SJCRH30 (cell line): Measurements from ENCODE around the gene MROH9. TPM values are rescaled to one million over a fixed set of nuclear protein-coding genes. Genes with fewer than 3 reads are reported as not detected.
A peak's percentile ranks its signal among the peaks of the same experiment; 100 is the strongest.
"Not testable (repeated sequence)": the region's sequence is repeated elsewhere in the genome, so short reads cannot be mapped to it uniquely, and the experiment has no call there.

Experiments
- DNase-seq, 2 experiments: peaks; one replicate each; pipeline ENCODE4 v3.0.0-alpha.2; 2015 to 2020
- H3K27ac ChIP-seq: fragments of 250-450 bp; sonication (Bioruptor Pico); 2 replicates; pipeline ENCODE4 v1.5.1; 2020; ENCODE audit warnings: mild to moderate bottlenecking, moderate library complexity
- H3K27me3 ChIP-seq: fragments of 250-450 bp; sonication (Bioruptor Pico); 2 replicates; pipeline ENCODE4 v1.5.1; 2020; ENCODE audit warnings: mild to moderate bottlenecking, moderate library complexity
- H3K36me3 ChIP-seq: fragments of 250-450 bp; sonication (Bioruptor Pico); 2 replicates; pipeline ENCODE4 v1.5.1; 2020; ENCODE audit warnings: mild to moderate bottlenecking, moderate library complexity
- H3K4me1 ChIP-seq: fragments of 250-450 bp; sonication (Bioruptor Pico); 2 replicates; pipeline ENCODE4 v1.5.1; 2020; ENCODE audit warnings: mild to moderate bottlenecking, moderate library complexity
- H3K4me3 ChIP-seq: fragments of 250-450 bp; sonication (Bioruptor Pico); 2 replicates; pipeline ENCODE4 v1.5.1; 2020; ENCODE audit warnings: mild to moderate bottlenecking, moderate library complexity
- H3K9me3 ChIP-seq: fragments of 250-450 bp; sonication (Bioruptor Pico); replicated peaks from 2 replicates; pipeline ENCODE4 v1.5.1; 2020; ENCODE audit warnings: mild to moderate bottlenecking, moderate library complexity
- total RNA-seq: library from RNA; depleted of rRNA; stranded (reverse); fragments of >200 nt; shearing (Covaris generic); gene quantifications from 2 replicates; pipeline ENCODE4 v1.2.3, GENCODE V29; 2014; rRNA removed

MROH9 gene, protein sequence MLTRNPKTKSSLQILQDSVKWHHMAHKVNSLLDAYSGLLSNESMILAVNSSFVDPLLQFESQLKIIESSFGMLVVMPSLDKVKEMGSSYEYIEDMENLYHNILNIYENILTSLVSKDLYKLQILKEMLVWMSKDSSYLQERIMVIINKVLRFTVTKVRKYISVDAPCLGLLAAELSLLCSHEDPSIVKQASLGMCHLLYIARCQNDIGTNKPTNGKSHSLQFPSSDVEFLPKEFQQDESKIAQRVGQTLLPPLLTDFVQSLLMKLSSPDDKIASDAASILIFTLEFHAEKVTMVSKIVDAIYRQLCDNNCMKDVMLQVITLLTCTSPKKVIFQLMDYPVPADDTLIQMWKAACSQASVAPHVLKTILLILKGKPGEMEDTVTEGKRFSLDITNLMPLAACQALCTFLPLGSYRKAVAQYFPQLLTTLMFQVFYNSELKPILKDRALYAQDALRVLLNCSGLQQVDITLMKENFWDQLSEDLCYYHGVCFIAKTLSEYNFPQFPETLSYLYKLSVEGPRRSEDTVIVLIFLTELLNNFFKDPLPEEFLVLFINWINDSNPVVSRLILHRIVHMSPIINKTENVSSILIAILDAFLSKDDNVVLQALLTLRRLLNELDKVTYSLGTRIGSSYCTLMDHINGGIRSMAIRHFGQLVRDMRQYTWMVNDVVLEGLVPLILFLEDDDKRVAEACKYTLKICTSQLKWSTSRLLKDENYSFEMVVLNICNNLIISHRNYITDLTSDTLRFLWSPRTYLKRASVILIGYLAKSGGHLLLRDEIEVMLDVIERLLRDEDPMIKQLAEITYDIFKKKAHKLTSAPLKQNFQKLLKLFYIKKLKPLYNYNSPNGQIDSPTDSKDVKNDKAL
- total RNA-seq: not detected in 2 replicates

DNA sequence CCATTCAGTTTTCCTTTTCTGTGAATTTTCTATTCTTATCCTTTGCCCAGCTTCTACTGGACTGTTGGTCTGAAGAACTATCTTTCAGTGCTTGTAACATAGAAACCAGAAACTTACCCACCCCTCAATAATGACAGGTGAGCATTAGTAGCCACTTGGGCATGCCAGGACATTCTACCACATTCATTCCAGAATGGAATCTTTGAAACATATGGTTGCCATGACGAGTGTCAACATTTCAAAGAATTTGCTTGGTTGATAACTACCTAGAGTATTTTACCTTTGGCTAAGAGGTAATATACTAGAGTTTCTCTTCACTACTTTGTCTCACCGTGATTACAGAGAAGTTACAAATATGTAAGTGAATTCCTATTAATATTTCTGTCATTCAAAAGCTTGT, at the start of gene MROH9:
MROH9 (plus strand) TSS at position 304 of the 400 bp plus-strand sequence. CDS start 10,023 bp downstream, outside the sequence.
- Histone ChIP-seq H3K9me3 (no peaks in the 10 kb centered on the region), H3K4me3 (no peak within 1 kb of the TSS)
- DNase-seq: no peak

DNA sequence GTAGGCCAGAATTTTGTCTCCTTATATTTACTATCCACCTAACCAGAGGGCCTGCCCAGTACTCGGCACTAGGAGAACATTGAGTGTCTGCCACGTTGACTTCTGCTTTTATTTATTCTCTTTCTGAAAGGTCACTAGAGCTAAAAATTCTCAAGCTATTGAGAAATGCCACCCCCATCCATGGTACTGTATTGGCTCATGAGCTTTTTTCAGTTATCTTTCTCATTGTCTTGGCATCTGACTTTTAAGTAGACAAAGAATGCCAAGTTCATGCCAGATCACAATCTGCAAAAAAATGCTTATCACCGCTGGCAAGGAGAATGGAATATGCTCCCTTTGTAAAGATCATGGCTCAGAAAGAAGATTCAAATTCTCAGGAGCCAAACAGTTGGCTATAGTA, 49.8 kb upstream of the MROH9 start:
- H3K4me3 ChIP-seq: no peak overlapping the region
- H3K4me1 ChIP-seq: no peaks in the 10 kb centered on the region
- no peaks in the 10 kb centered on the region for H3K27me3 ChIP-seq
- no peak for DNase-seq
- no peak overlapping the region for H3K27ac ChIP-seq
- H3K36me3 ChIP-seq: no peaks in the 10 kb centered on the region
- no peaks in the 10 kb centered on the region for H3K9me3 ChIP-seq

More for the DNA sequence above, at the start of gene MROH9:
- H3K27ac ChIP-seq: no peak within 1 kb of the TSS
- no peaks in the 10 kb centered on the region for H3K4me1 ChIP-seq
- H3K27me3 ChIP-seq: no peaks in the 10 kb centered on the region
- H3K36me3 ChIP-seq: no peaks in the 10 kb centered on the region

DNA sequence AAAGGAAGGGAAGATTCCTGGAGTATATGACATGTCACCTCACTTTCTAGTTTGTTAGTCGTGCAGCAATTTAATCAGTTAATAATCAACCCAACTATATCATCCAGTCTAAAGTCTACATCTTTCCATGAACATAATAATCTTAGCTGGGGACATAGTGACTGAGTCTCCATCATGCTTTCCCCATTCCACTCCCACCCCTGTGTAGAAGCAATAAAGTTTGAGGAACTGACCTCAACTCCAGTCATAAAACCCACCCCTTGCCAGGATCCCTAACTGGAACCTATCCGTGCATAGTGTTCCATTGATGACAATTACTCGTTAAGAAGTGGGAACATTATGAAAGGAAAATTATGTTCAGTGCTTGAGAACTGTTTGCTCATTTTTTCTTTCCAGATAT, 48.9 kb upstream of the MROH9 start:
- no peak overlapping the region for H3K27ac ChIP-seq
- DNase-seq: no peak
- H3K4me3 ChIP-seq: no peak overlapping the region

DNA sequence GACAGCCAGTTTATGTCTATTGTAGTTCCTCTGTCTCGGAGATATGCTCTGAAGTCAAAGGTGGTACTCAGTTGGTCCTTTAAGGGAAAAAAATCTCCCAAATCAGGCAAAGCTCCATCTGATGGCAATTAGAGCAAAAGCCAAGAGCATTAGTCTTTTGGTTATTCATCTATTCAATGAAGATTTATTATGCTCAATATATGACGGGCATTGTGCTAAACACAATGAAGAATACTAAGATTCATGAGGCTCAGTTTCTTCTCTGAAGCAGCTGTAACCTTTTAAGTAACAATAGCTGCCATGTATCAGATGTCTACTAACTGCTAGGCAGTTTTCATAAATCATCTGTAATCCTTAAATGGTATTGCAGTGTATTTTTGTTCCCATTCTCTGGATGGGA, 47.6 kb upstream of the MROH9 start:
- Histone ChIP-seq H3K27me3 (no peaks in the 10 kb centered on the region), H3K4me1 (no peaks in the 10 kb centered on the region), H3K27ac (no peak overlapping the region), H3K36me3 (no peaks in the 10 kb centered on the region), H3K9me3 (no peaks in the 10 kb centered on the region), H3K4me3 (no peak overlapping the region)
- DNase-seq: no peak

More for the DNA sequence above, 48.9 kb upstream of the MROH9 start:
- no peaks in the 10 kb centered on the region for H3K27me3 ChIP-seq
- no peaks in the 10 kb centered on the region for H3K4me1 ChIP-seq
- no peaks in the 10 kb centered on the region for H3K9me3 ChIP-seq
- H3K36me3 ChIP-seq: no peaks in the 10 kb centered on the region

DNA sequence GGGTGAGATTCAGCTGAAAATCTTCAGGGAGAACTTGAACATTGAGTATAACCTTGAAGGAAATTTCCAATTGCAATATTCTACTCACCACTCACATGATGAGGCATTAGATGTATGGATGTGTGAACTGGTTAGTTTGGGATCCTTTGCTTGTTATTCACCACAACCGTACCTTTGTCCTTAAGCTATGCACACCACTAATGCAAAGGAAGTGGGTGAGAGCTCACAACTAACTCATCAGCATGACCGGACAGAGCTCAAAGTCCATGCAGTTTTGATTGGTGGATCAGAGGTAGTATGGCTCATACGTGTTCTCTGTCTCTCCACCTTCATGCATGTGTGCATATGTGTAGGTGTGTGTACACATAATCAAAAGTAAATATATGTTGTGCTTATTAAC, 43.5 kb upstream of the MROH9 start:
- H3K4me1 ChIP-seq: no peaks in the 10 kb centered on the region
- H3K4me3 ChIP-seq: no peak overlapping the region
- no peak for DNase-seq
- no peaks in the 10 kb centered on the region for H3K9me3 ChIP-seq
- H3K27ac ChIP-seq: no peak overlapping the region
- H3K27me3 ChIP-seq: no peaks in the 10 kb centered on the region
- H3K36me3 ChIP-seq: no peaks in the 10 kb centered on the region

DNA sequence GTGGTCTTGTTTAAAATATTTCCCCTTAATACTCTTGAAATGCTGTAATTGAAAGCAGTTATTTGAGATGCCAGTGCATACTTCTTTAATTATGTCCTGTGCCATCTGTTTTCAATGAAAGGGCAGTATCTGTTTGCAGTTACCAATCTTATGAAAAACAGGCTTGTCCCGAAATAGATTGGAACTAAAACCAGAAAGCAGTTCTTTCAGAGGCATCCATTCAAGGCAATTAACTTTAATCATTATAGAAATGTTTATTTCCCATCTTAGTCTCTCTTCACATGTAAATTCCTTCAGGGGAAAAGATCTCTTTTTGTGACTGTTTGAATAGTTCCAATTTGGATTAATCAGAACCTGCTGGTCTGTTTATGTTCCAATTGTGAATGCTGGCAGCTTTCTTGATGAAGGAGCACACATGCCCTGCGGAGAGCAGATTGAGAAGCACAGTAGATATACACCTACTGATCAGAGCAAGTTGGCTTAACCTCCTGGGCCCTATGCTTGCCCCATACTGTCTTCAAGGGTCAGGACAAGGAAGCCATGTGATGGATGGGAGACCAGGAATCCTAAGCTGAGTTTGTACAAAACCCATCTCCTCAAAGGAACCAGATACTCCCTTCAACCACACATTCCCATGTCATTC, 41.6 kb upstream of the MROH9 start:
- no peak for DNase-seq
- Histone ChIP-seq H3K9me3 (no peaks in the 10 kb centered on the region), H3K27me3 (no peaks in the 10 kb centered on the region), H3K4me1 (no peaks in the 10 kb centered on the region), H3K36me3 (no peaks in the 10 kb centered on the region), H3K27ac (no peak overlapping the region), H3K4me3 (no peak overlapping the region)

DNA sequence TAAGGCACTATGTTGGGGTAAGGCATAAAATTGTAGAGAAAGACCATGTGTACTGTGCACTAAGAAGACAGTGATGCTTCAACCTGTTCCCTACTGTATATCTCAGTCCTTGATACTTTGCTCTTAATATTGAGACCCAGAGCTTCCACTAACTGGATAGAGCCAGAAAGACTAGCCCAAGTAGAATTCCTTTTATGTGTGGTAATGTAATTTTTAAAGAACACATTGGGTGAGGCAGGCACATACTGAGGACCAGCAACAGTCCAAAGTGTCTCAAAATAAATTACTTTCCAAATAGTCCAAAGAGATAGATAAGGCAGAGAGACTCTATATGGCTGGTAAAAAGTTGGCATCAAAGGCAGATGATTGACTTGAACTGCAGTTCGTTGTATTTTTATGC, 31.4 kb upstream of the MROH9 start:
- Histone ChIP-seq H3K9me3 (no peaks in the 10 kb centered on the region), H3K36me3 (no peaks in the 10 kb centered on the region), H3K4me3 (no peak overlapping the region), H3K27me3 (no peaks in the 10 kb centered on the region), H3K27ac (no peak overlapping the region), H3K4me1 (no peaks in the 10 kb centered on the region)
- DNase-seq: no peak

DNA sequence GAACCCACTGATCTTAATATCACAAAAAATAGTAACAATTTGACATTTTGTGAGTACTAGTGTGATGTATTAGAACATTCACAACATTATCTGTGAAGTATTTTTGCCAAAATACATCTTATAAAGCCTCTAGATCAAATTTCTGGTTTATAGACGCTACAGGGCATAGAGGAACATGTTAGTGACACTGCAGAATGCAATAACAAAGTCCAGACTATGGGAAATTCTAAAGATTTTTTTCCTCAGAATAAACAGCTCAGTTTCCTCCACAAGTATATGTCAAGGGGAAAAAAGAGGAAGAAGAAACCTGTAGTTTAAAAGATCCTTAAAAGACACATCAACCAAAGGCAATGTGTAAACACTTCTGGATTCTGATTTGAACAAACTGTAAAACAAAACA, 26.4 kb upstream of the MROH9 start:
- H3K36me3 ChIP-seq: no peaks in the 10 kb centered on the region
- H3K4me1 ChIP-seq: no peaks in the 10 kb centered on the region
- no peak for DNase-seq
- no peaks in the 10 kb centered on the region for H3K27me3 ChIP-seq
- no peak overlapping the region for H3K27ac ChIP-seq
- H3K4me3 ChIP-seq: no peak overlapping the region
- no peaks in the 10 kb centered on the region for H3K9me3 ChIP-seq

DNA sequence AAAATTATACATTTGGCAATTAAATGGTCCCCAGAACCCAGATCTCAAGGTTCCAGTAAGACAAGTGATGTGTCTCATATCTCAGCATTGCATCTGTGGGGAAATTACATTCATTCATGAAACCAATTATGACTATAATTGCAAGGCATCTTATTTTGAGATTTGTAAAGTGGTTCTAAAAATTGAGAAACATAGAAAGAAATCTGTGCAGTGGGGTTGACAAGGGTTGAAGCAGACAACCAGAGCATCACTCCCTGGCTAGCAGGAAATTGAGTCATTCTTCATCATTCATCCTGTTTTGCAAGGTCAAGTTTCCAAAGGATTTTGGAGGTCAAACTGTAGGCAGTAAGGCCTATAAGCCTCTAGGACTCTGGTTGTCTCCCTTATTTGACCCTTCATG, 25.1 kb upstream of the MROH9 start:
- Histone ChIP-seq H3K27me3 (no peaks in the 10 kb centered on the region), H3K4me1 (no peaks in the 10 kb centered on the region), H3K27ac (no peak overlapping the region), H3K9me3 (no peaks in the 10 kb centered on the region), H3K4me3 (no peak overlapping the region), H3K36me3 (no peaks in the 10 kb centered on the region)
- DNase-seq: no peak

DNA sequence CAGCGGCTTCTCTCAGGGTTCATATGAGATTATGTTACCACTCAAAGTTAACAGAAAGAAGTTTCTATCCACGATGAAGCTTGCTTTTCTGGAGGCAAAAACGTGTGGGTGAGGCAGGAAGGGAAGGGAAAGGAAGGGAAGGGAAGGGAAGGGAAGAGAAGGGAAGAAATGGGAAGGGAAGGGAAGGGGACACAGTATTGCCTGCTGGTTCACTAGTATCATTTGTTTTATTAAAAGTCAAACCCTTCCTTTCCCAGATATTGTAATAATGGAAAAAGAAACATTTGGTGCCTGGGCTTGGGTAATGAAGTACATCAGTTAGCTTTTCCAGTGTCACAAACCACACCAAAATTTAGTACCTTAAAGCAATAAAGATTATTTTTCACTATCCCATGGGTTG, 18.0 kb upstream of the MROH9 start:
- H3K4me3 ChIP-seq: no peak overlapping the region
- DNase-seq: no peak
- H3K9me3 ChIP-seq: no peaks in the 10 kb centered on the region
- no peaks in the 10 kb centered on the region for H3K27me3 ChIP-seq
- no peaks in the 10 kb centered on the region for H3K4me1 ChIP-seq
- no peak overlapping the region for H3K27ac ChIP-seq
- H3K36me3 ChIP-seq: no peaks in the 10 kb centered on the region

DNA sequence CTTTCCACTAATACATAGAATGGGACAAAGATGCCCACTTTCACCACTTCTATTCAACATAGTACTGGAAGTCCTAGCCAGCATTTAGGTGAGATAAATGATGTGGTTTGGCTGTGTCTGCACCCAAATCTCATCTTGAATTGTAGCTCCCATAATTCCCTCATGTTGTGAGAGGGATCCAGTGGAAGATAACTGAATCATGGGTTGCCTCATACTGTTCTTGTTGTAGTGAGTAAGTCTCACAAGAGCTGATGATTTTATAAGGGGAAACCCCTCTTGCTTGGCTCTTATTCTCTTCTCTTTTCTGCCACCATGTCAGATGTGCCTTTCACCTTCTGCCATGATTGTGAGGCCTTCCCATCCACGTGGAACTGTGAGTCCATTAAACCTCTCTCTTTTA, 10.7 kb upstream of the MROH9 start:
- H3K9me3 ChIP-seq, H3K27me3 ChIP-seq, H3K4me3 ChIP-seq, H3K4me1 ChIP-seq, H3K27ac ChIP-seq, DNase-seq, H3K36me3 ChIP-seq: not testable (repeated sequence)

DNA sequence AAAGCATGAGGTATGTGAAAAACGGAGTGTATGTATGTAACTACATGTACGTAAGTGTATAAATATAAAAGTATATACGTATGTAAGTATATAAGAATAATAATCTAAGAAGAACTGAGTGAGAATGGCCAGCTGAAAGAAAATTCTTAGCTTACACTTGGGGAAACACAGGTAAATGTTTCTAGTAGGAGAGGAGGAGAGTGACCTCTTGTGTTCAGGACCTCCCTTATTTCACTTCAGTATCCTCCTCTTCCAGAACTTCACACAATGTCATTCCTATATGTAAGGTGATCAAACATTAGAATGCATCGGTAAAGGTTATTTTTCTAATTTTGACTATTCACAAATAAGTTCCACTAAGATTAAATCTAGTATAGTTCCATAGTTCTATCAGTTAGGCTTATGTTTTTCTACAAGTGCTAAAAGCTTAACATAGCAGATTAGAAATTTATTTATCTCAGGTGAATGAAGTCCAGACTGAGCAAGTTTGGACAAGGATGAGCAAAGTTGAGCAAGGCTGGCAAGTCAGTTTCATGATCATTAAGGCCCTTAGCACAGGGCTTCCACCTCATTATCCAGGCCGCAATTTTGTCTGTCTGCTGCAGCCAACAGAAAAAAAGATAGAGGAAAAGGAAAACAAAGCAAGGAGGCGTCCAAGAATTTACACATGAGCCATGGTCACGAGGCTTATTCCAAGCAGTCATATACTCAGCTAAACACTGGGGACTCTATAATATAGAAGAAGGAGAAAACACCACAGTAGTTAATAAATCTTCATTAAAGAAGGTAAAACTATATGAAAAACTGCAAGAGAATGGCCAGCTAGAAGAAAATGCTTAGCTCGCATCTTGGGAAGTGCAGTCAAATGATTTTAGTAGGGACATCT, 7.1 kb upstream of the MROH9 start:
- Histone ChIP-seq H3K9me3 (no peaks in the 10 kb centered on the region), H3K4me3 (no peak overlapping the region), H3K4me1 (no peaks in the 10 kb centered on the region), H3K27me3 (no peaks in the 10 kb centered on the region), H3K36me3 (no peaks in the 10 kb centered on the region), H3K27ac (no peak overlapping the region)
- DNase-seq: no peak

DNA sequence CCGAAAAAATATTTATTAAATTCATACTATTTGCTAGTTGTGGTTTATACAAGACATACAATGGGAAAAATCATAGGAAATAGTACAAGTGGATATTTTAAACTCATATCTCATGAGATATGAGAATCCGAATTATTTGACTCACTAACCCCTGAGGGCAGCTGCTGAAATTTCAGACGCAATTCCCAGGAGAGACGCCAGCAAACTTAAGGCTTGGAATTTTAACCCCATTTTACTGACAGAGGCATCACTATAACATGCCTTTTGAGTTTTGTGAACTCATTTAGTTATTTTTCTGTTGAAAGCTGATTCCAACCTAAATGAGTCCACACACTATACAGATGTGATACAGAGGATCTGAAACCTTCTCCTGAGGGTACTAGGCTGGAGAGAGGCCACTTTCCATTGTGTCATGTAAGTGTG, 5.9 kb upstream of the MROH9 start:
- no peaks in the 10 kb centered on the region for H3K4me1 ChIP-seq
- no peak overlapping the region for H3K4me3 ChIP-seq
- no peaks in the 10 kb centered on the region for H3K9me3 ChIP-seq
- H3K36me3 ChIP-seq: no peaks in the 10 kb centered on the region
- DNase-seq: peak; percentile 2 to 24
- H3K27ac ChIP-seq: no peak overlapping the region
- no peaks in the 10 kb centered on the region for H3K27me3 ChIP-seq

DNA sequence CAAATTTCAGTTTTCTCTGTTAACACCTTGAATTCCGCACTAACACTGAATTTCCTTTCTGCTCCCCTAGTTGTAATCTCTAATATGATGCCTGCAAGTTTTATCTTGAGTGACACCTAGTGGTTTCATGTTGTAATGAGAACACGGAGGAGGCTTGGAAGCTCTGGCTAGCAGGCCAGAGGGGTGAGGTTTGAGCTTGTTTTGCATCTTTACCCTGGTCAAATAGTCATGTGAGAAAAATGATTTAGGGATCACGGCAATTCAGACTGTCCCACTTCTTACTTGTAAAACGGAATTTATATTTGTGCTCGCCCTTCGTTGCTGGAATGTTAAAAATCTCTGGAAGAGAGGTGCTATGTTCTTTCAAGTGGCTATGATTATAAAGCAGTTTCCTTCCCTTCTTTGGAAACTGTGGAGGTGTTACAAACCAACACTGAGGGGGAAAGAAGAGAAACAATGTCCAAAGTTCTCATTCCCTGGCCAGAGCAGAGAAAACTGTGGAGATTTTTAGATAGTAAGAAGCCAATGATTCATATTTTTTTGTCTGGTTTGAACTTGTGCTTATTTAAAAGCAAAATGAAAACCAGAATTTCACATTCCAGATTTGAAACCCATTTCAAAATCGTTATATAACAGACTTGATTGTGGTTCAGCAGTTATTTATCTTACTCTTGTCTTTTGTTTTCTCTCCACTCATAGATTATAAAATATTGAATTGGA, 5.3 kb upstream of the MROH9 start:
- H3K27me3 ChIP-seq: no peaks in the 10 kb centered on the region
- H3K36me3 ChIP-seq: no peaks in the 10 kb centered on the region
- peak; percentile 9 to 69 for DNase-seq
- H3K9me3 ChIP-seq: no peaks in the 10 kb centered on the region
- H3K27ac ChIP-seq: no peak overlapping the region
- no peak overlapping the region for H3K4me3 ChIP-seq
- H3K4me1 ChIP-seq: no peaks in the 10 kb centered on the region
